ENCODE measurements around the gene HMCN1. TPM values are rescaled to one million over a fixed set of nuclear protein-coding genes. Genes with fewer than 3 reads are reported as not detected.
A peak's percentile ranks its signal among the peaks of the same experiment; 100 is the strongest.

The HMCN1 gene
- polyA plus RNA-seq, 2 donors, result 0.83 to 1.9 TPM

- Histone ChIP-seq H3K4me3 (ENCODE audit: low read depth in 1 of 2, low read length in 2 of 2) (no peak overlapping the region), H3K9me3 (ENCODE audit: control insufficient read depth in 2 of 2, insufficient read depth in 1 of 2, low read depth in 1 of 2, low read length in 1 of 2) (no peaks in the 10 kb centered on the region), H3K36me3 (ENCODE audit: control insufficient read depth in 2 of 2, insufficient read depth in 2 of 2, low read length in 1 of 2) (no peaks in the 10 kb centered on the region), H3K4me1 (ENCODE audit: control insufficient read depth in 2 of 2, insufficient read depth in 2 of 2, low read length in 1 of 2) (no peaks in the 10 kb centered on the region), H3K27me3 (ENCODE audit: control insufficient read depth in 1 of 2, insufficient read depth in 2 of 2, low read length in 2 of 2) (no peaks in the 10 kb centered on the region), H3K27ac (ENCODE audit: low read depth in 2 of 2, low read length in 1 of 2) (no peak overlapping the region)
- 73 to 87% methylated on average over 3 of the region's 3 CpGs for WGBS, 2 donors
These were observed 30.0 kb upstream of the HMCN1 start for GRCh38 chr1:185704181-185704580.

GRCh38 chr1:185716095-185716494, 18.1 kb upstream of the HMCN1 start:
- Histone ChIP-seq H3K9me3 (ENCODE audit: control insufficient read depth in 2 of 2, insufficient read depth in 1 of 2, low read depth in 1 of 2, low read length in 1 of 2) (no peaks in the 10 kb centered on the region), H3K4me1 (ENCODE audit: control insufficient read depth in 2 of 2, insufficient read depth in 2 of 2, low read length in 1 of 2) (no peaks in the 10 kb centered on the region), H3K27ac (ENCODE audit: low read depth in 2 of 2, low read length in 1 of 2) (no peak overlapping the region), H3K36me3 (ENCODE audit: control insufficient read depth in 2 of 2, insufficient read depth in 2 of 2, low read length in 1 of 2) (no peaks in the 10 kb centered on the region), H3K27me3 (ENCODE audit: control insufficient read depth in 1 of 2, insufficient read depth in 2 of 2, low read length in 2 of 2) (no peaks in the 10 kb centered on the region), H3K4me3 (ENCODE audit: low read depth in 1 of 2, low read length in 2 of 2) (no peak overlapping the region)
- WGBS, 2 donors, result 68 to 77% methylated on average over 3 of the region's 3 CpGs

- H3K4me3 ChIP-seq (ENCODE audit: low read depth in 1 of 2, low read length in 2 of 2), result no peak overlapping the region
- 17 to 22% methylated on average over 4 of the region's 4 CpGs for WGBS, 2 donors
- H3K27ac ChIP-seq (ENCODE audit: low read depth in 2 of 2, low read length in 1 of 2), result peak overlapping the region in 1 of 2 donors; percentile 22
- H3K9me3 ChIP-seq (ENCODE audit: control insufficient read depth in 2 of 2, insufficient read depth in 1 of 2, low read depth in 1 of 2, low read length in 1 of 2), result no peaks in the 10 kb centered on the region
- no peaks in the 10 kb centered on the region for H3K27me3 ChIP-seq (ENCODE audit: control insufficient read depth in 1 of 2, insufficient read depth in 2 of 2, low read length in 2 of 2)
- H3K36me3 ChIP-seq (ENCODE audit: control insufficient read depth in 2 of 2, insufficient read depth in 2 of 2, low read length in 1 of 2), result no peaks in the 10 kb centered on the region
- H3K4me1 ChIP-seq (ENCODE audit: control insufficient read depth in 2 of 2, insufficient read depth in 2 of 2, low read length in 1 of 2), result no peaks in the 10 kb centered on the region
These were observed 15.2 kb upstream of the HMCN1 start for GRCh38 chr1:185719021-185719420.

- Histone ChIP-seq H3K27ac (ENCODE audit: low read depth in 2 of 2, low read length in 1 of 2) (no peak overlapping the region), H3K36me3 (ENCODE audit: control insufficient read depth in 2 of 2, insufficient read depth in 2 of 2, low read length in 1 of 2) (no peaks in the 10 kb centered on the region), H3K4me1 (ENCODE audit: control insufficient read depth in 2 of 2, insufficient read depth in 2 of 2, low read length in 1 of 2) (no peaks in the 10 kb centered on the region), H3K9me3 (ENCODE audit: control insufficient read depth in 2 of 2, insufficient read depth in 1 of 2, low read depth in 1 of 2, low read length in 1 of 2) (no peaks in the 10 kb centered on the region), H3K4me3 (ENCODE audit: low read depth in 1 of 2, low read length in 2 of 2) (no peak overlapping the region), H3K27me3 (ENCODE audit: control insufficient read depth in 1 of 2, insufficient read depth in 2 of 2, low read length in 2 of 2) (no peaks in the 10 kb centered on the region)
- 13 to 16% methylated on average over 2 of the region's 2 CpGs for WGBS, 2 donors
These were observed 13.4 kb upstream of the HMCN1 start for GRCh38 chr1:185720633-185721272.

GRCh38 chr1:185721553-185721952, 12.6 kb upstream of the HMCN1 start:
- no peaks in the 10 kb centered on the region for H3K4me1 ChIP-seq (ENCODE audit: control insufficient read depth in 2 of 2, insufficient read depth in 2 of 2, low read length in 1 of 2)
- no peaks in the 10 kb centered on the region for H3K36me3 ChIP-seq (ENCODE audit: control insufficient read depth in 2 of 2, insufficient read depth in 2 of 2, low read length in 1 of 2)
- H3K27ac ChIP-seq (ENCODE audit: low read depth in 2 of 2, low read length in 1 of 2), result no peak overlapping the region
- H3K4me3 ChIP-seq (ENCODE audit: low read depth in 1 of 2, low read length in 2 of 2), result no peak overlapping the region
- no peaks in the 10 kb centered on the region for H3K9me3 ChIP-seq (ENCODE audit: control insufficient read depth in 2 of 2, insufficient read depth in 1 of 2, low read depth in 1 of 2, low read length in 1 of 2)
- H3K27me3 ChIP-seq (ENCODE audit: control insufficient read depth in 1 of 2, insufficient read depth in 2 of 2, low read length in 2 of 2), result no peaks in the 10 kb centered on the region

GRCh38 chr1:185722098-185722497, 12.1 kb upstream of the HMCN1 start:
- Histone ChIP-seq H3K4me3 (ENCODE audit: low read depth in 1 of 2, low read length in 2 of 2) (no peak overlapping the region), H3K27me3 (ENCODE audit: control insufficient read depth in 1 of 2, insufficient read depth in 2 of 2, low read length in 2 of 2) (no peaks in the 10 kb centered on the region), H3K27ac (ENCODE audit: low read depth in 2 of 2, low read length in 1 of 2) (no peak overlapping the region), H3K4me1 (ENCODE audit: control insufficient read depth in 2 of 2, insufficient read depth in 2 of 2, low read length in 1 of 2) (no peaks in the 10 kb centered on the region), H3K36me3 (ENCODE audit: control insufficient read depth in 2 of 2, insufficient read depth in 2 of 2, low read length in 1 of 2) (no peaks in the 10 kb centered on the region), H3K9me3 (ENCODE audit: control insufficient read depth in 2 of 2, insufficient read depth in 1 of 2, low read depth in 1 of 2, low read length in 1 of 2) (no peaks in the 10 kb centered on the region)
- 69 to 88% methylated on average over 2 of the region's 2 CpGs for WGBS, 2 donors

GRCh38 chr1:185727726-185728125, 6.5 kb upstream of the HMCN1 start:
- WGBS, 2 donors, result 89% methylated on average over 2 of the region's 2 CpGs
- Histone ChIP-seq H3K9me3 (ENCODE audit: control insufficient read depth in 2 of 2, insufficient read depth in 1 of 2, low read depth in 1 of 2, low read length in 1 of 2) (no peaks in the 10 kb centered on the region), H3K27me3 (ENCODE audit: control insufficient read depth in 1 of 2, insufficient read depth in 2 of 2, low read length in 2 of 2) (no peaks in the 10 kb centered on the region), H3K36me3 (ENCODE audit: control insufficient read depth in 2 of 2, insufficient read depth in 2 of 2, low read length in 1 of 2) (no peaks in the 10 kb centered on the region), H3K27ac (ENCODE audit: low read depth in 2 of 2, low read length in 1 of 2) (no peak overlapping the region), H3K4me1 (ENCODE audit: control insufficient read depth in 2 of 2, insufficient read depth in 2 of 2, low read length in 1 of 2) (no peaks in the 10 kb centered on the region), H3K4me3 (ENCODE audit: low read depth in 1 of 2, low read length in 2 of 2) (no peak overlapping the region)

GRCh38 chr1:185731446-185731845, 2.7 kb upstream of the HMCN1 start:
- Histone ChIP-seq H3K4me3 (ENCODE audit: low read depth in 1 of 2, low read length in 2 of 2) (no peak overlapping the region), H3K27ac (ENCODE audit: low read depth in 2 of 2, low read length in 1 of 2) (no peak overlapping the region), H3K4me1 (ENCODE audit: control insufficient read depth in 2 of 2, insufficient read depth in 2 of 2, low read length in 1 of 2) (no peaks in the 10 kb centered on the region), H3K27me3 (ENCODE audit: control insufficient read depth in 1 of 2, insufficient read depth in 2 of 2, low read length in 2 of 2) (no peaks in the 10 kb centered on the region), H3K9me3 (ENCODE audit: control insufficient read depth in 2 of 2, insufficient read depth in 1 of 2, low read depth in 1 of 2, low read length in 1 of 2) (no peaks in the 10 kb centered on the region), H3K36me3 (ENCODE audit: control insufficient read depth in 2 of 2, insufficient read depth in 2 of 2, low read length in 1 of 2) (no peaks in the 10 kb centered on the region)
- WGBS, 2 donors, result 54 to 60% methylated on average over 1 of the region's 1 CpG

- no peaks in the 10 kb centered on the region for H3K27me3 ChIP-seq (ENCODE audit: control insufficient read depth in 1 of 2, insufficient read depth in 2 of 2, low read length in 2 of 2)
- H3K4me3 ChIP-seq (ENCODE audit: low read depth in 1 of 2, low read length in 2 of 2), result no peak overlapping the region
- no peaks in the 10 kb centered on the region for H3K36me3 ChIP-seq (ENCODE audit: control insufficient read depth in 2 of 2, insufficient read depth in 2 of 2, low read length in 1 of 2)
- no peak overlapping the region for H3K27ac ChIP-seq (ENCODE audit: low read depth in 2 of 2, low read length in 1 of 2)
- no peaks in the 10 kb centered on the region for H3K9me3 ChIP-seq (ENCODE audit: control insufficient read depth in 2 of 2, insufficient read depth in 1 of 2, low read depth in 1 of 2, low read length in 1 of 2)
- 79 to 81% methylated on average over 5 of the region's 5 CpGs for WGBS, 2 donors
- H3K4me1 ChIP-seq (ENCODE audit: control insufficient read depth in 2 of 2, insufficient read depth in 2 of 2, low read length in 1 of 2), result no peaks in the 10 kb centered on the region
These were observed 1.2 kb upstream of the HMCN1 start for GRCh38 chr1:185732951-185733350.

- H3K36me3 ChIP-seq (ENCODE audit: control insufficient read depth in 2 of 2, insufficient read depth in 2 of 2, low read length in 1 of 2), result no peaks in the 10 kb centered on the region
- H3K27ac ChIP-seq (ENCODE audit: low read depth in 2 of 2, low read length in 1 of 2), result peak overlapping the region in 1 of 2 donors; percentile 65
- H3K4me1 ChIP-seq (ENCODE audit: control insufficient read depth in 2 of 2, insufficient read depth in 2 of 2, low read length in 1 of 2), result no peaks in the 10 kb centered on the region
- 22 to 42% methylated on average over 10 of the region's 10 CpGs for WGBS, 2 donors
- H3K27me3 ChIP-seq (ENCODE audit: control insufficient read depth in 1 of 2, insufficient read depth in 2 of 2, low read length in 2 of 2), result no peaks in the 10 kb centered on the region
- no peaks in the 10 kb centered on the region for H3K9me3 ChIP-seq (ENCODE audit: control insufficient read depth in 2 of 2, insufficient read depth in 1 of 2, low read depth in 1 of 2, low read length in 1 of 2)
- H3K4me3 ChIP-seq (ENCODE audit: low read depth in 1 of 2, low read length in 2 of 2), result peak overlapping the region; percentile 36 to 48
These were observed 924 bp downstream of the HMCN1 start for GRCh38 chr1:185734929-185735700.
